Astrocyte of the hippocampus (primary cell): ENCODE measurements around the gene VLDLR.
"Not testable (repeated sequence)": the region's sequence is repeated elsewhere in the genome, so short reads cannot be mapped to it uniquely, and the experiment has no call there.

Source experiments
- DNase-seq: peaks from one replicate; pipeline ENCODE4 v3.0.0; 2011; ENCODE audit warnings: low read depth, low spot score

Gene VLDLR

DNA sequence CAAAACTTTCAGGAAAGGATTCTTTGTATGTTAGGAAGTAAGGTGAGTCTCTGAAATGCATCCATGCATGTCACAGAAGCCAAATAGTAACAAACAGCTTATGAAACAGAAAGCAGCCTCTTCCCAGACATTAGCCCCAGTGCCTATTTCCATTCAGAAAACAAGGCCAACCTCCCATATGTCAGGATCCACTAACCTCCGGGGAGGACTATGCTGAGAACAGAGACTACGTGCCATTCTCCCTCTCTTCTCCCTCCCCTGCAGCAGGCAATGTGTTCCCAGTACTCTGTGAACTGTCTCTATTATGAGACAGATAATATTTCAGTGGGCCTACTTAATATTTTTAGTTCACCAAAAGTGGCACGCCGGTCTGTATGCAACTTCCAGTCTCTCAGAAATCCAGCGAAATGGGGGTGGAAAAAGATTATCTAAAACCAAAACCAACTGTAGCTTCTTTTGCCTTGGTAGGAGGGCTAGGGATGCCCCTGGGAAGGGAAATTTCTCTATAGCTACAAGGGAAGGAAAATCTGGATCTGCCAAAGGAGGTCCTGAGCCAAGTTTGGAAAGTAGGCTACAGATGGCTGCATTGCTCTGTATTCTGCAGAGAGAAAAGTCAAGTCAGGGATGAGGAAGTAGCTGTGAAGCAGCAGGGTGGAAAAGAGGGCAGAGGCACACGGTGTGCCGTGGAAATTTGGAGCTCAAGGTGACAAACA, 42.0 kb downstream of the VLDLR start:
- no peak for DNase-seq

DNA sequence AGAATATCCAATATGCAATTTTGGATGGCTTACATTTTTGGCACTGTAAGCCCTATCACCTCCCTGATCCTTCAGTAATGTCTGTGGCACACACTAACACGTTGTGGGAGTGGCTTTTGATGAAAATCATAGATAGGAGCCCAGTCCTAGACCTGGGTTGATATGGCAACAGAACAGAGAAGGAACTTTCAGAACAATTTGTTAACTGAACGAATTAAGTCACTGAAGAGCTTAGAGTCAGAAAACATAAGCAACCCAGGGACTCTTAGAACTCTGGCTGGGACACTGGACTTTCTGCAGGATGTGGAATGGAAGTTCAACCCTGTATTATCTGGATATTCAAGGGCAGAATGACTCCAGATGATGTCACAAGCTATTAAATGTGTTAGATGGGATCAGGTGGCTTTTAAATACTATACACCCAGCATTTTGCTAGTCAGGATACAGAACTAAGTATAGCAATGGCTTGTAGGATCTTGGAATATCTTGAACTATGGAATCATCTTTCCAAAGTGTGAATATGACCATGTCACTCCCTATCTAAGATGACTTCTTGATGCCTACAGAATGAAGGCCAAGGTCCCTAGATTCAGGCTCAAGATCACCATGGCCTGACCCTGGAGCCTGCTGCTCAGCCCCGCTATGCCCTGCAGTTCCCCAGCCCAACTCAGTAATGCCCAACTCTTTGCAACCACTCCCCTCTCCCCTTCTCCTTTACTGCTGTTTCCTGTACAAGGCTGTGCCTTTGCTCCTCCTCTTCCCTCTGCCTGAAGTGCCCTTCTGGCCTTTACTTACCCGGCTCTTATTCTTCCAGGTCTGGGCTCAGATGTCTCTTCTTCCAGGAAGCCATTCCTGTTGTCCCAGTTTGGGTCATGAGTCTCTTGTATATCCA, 42.8 kb downstream of the VLDLR start:
- DNase-seq = no peak

DNA sequence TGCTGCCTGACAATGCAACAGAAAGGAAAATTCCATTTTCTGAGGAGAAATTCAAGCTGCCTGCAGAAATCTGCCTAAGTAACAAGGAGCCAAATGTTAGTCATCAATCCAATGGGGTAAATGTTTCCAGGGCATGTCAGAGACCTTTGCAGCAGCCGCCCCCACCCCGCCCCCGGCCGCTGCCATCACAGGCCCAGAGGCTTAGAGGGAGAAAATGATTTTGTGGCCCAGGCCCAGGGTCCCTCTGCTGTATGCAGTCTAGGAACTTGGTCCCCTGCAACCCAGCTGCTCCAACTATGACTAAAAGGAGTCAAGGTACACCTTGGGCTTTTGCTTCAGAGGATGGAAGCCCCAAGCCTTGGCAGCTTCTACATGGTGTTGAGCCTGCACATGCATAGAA, 45.0 kb downstream of the VLDLR start:
- no peak for DNase-seq

DNA sequence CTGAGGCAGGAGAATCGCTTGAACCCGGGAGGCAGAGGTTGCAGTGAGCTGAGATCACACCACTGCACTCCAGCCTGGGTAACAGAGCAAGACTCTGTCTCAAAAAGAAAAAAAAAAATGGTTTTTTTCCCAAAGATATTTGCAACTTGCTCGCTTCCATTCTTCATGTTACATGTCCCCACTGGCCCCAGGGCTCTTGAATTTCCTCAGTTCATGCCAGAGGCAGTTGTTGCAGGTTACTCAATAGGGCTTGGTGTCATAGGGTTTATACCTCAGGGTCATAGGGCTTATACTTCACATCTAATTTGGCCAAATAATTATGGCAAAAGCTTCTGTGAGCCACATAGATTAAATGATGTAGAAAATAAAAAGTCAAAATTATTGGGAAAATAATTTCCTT, 51.6 kb downstream of the VLDLR start:
- no peak for DNase-seq

- DNase-seq = no peak
Observed at GRCh38 chr9:2674141-2674824, 52.7 kb downstream of the VLDLR start.

DNA sequence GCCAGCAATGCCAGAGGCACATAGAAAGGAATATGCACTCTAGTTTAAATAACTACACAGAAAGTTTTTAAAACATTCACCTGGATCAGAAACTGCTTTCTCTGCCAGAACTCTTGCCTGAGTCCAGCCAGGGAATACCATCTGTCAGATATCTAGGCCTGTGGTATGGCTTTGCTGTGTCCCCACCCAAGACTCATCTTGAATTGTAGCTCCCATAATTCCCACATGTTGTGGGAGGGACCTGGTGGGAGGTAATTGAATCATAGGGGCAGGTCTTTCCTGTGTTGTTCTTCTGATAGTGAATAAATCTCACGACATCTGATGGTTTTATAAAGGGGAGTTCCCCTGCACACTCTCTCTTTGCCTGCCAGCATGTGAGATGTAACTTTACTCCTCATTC, 54.2 kb downstream of the VLDLR start:
- DNase-seq = no peak

DNA sequence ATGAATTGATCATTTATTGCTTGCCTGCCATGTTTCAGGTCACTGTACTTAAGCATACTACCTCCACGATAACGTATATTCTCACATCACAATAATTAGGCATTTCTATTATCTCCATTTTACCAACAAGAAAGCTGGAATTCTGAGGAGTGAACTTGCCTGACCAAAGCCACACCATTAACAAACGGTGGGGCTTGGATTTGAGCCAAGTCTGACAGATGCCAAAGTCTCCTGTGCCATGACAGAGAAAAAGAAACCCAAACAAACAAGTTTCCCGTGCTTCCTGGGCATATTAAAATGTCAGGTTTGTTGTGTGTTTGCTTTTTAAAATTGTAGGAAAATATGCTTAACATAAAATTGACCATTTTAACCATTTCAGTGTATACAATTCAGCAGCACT, 54.9 kb downstream of the VLDLR start:
- peak; percentile 55 for DNase-seq

DNA sequence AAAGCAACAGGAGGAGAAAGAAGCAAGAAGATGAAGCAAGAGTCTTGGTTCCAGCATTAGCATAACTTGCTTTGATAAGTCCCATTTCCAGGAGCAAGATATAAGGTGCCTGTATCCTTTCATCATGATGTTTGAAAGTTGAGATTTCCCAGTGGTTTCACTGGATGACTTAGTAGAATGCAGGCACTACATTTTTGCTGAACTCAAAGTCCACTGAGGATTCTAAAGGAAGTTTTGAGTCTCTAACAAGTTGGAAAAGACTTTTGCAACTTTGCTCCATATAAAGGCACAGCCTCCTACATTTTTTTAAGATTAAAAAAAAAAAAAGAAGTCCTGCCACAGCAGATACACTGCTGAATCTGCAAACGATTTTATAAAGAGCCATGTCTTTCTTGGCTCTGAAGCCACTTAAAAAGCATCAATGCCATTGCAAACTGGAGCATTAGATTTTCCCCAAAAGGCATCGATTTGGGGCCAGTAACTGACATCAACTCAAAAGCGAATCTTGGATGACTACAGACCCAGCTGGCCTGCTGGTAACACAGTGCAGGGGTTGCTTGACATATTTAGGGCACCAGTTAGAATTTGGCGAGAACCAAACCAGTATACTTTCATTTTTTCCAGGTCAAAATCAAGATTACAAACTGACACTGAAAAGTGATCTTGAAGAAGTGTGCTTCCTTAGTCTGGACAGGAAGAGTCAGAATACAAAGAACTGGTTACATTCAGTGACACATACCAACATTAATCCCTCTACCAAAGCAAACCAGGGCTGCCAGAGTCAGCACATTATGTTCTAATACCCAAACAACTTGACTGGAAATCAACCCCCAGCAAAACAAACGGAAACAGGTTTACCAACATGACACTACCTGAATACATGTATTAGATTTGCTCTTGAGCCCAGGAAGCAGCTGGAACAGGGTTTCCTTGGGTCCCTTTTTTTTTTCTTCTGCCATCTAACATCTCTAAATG, 56.6 kb downstream of the VLDLR start:
- DNase-seq = no peak

DNA sequence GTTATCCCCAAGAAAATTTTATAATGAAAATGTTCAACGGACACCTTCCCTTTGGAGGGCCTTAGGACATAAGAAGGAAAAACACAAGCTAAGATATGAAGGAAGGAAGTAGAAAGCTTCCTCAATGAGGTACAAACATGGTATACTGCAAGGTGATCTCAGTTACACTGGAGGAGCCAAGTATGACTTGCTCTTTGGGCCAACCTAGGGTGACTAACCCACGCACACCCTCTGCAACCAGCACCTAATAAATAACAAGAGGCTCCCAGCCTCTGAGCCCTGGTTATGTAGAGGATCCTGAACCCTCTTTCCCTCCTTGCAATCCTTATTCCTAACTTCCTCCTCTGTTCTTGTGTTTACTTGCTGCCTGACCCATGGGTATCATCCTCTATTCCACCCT, 57.4 kb downstream of the VLDLR start:
- DNase-seq = no peak

GRCh38 chr9:2681981-2682380, 60.4 kb downstream of the VLDLR start:
- no peak for DNase-seq

GRCh38 chr9:2686911-2687310, 65.3 kb downstream of the VLDLR start:
- no peak for DNase-seq

DNA sequence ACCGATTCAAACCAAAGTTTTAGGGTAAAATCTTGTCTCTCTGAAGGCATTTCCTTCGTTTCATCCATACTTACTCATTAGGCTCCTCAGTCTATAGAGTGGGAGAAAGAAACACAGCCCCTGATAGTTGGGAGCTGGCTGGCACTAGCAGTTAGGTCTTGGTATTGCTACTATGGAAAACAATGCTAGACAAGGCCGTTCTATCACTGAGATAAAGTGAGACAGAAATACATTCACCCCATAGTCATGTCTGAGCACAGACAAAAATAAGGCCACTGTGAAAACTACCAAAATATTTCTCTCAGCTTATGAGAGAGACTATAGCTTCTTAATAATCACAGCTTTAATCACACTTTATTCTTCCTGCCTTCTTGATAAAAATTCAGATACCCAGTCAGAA, 67.0 kb downstream of the VLDLR start:
- DNase-seq = no peak

DNA sequence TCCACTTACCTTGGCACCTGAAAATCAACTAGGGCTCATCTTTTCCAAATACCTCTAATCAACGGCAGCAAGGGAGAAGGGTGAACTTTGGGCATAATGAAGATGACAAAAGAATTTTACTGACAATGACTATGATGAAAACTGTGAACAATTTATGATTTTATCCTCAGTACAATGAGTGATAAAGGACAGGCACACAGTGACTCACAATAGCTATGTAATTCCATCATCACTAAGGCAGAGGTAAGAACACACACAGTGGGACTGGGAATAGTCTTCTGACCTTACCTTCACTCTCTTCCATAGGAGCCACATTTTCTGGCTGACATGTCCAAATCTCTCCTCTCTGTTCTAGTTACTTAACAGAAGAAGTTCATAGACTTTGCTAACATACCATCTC, 69.6 kb downstream of the VLDLR start:
- DNase-seq = no peak

- DNase-seq = no peak
Observed at GRCh38 chr9:2691626-2692025, 70.0 kb downstream of the VLDLR start.

- DNase-seq = no peak
Observed at GRCh38 chr9:2693056-2693455, 71.5 kb downstream of the VLDLR start.

GRCh38 chr9:2697492-2697891, 75.9 kb downstream of the VLDLR start:
- DNase-seq = no peak

DNA sequence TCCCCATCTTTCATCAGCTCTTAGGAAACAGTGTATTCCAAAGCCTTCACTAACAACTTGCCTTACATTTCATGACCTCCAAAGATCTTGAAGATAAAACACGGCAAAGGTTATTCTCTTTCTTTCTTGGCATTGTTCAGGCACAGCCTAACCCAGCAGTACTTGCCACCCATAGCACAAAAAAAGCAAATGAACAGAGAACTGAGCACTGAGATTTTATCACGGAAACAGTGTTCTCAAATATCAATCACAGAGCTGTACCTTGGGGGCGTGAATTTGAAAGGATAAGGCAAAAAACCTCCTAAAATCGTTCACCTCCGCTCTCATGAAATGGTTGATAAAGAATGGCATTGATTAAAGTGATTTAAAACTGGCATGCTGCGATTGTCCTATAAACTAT, 78.8 kb downstream of the VLDLR start:
- no peak for DNase-seq

DNA sequence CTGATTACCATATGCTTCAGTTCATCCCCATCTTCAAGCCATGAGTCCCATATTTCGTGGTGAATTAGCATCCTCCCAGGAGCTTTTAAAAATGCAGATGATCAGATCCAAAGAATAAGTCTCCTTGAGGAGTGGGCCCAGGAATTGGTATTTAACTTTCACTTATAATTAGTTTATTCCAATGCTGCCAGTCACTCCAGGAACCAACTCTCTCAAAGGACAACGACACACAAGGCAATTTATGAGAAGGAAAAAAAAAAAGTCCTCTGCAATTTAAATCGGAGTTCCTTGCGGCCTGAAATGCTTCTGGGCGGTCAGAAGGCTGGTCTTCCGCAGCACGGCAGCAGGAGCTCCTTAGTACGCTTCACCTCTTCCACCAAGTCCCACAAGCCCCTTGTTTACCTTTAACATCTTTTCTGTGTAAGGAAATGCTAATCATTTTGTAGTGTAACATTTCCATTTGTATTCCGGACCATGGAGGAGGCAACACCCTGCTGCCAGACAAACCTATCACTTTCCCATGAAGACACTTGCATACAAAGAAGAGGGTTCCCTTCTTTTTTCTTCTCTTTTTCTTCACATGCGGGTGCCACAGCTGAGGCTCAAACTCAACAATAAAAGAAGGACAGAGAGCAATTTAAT, 79.4 kb downstream of the VLDLR start:
- DNase-seq = no peak

GRCh38 chr9:2704504-2704903, 82.9 kb downstream of the VLDLR start:
- DNase-seq = peak; percentile 19

GRCh38 chr9:2707256-2707655, 85.7 kb downstream of the VLDLR start:
- not testable (repeated sequence) for DNase-seq
